ENCODE data around the gene RASA3.
"Not testable (repeated sequence)": the region's sequence is repeated elsewhere in the genome, so short reads cannot be mapped to it uniquely, and the experiment has no call there.

Gene RASA3

DNA sequence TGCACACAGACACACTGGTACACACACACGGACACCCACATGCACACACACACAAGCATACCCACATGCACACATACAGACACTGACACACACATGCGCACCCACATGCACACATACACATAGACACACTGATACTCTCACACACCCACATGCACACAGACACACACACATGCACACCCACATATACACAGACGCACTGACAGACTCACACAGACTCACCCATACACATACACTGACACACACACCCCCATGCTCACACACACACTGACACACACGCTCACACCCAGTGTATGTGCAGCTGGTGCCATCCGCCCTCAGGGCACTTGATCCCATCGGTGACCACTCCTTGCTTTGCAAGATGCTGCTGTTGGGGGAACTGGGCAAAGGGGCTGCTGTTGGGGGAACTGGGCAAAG is 9.7 kb upstream of the RASA3 start:
- no peak for DNase-seq (ENCODE audit: low read depth)

DNA sequence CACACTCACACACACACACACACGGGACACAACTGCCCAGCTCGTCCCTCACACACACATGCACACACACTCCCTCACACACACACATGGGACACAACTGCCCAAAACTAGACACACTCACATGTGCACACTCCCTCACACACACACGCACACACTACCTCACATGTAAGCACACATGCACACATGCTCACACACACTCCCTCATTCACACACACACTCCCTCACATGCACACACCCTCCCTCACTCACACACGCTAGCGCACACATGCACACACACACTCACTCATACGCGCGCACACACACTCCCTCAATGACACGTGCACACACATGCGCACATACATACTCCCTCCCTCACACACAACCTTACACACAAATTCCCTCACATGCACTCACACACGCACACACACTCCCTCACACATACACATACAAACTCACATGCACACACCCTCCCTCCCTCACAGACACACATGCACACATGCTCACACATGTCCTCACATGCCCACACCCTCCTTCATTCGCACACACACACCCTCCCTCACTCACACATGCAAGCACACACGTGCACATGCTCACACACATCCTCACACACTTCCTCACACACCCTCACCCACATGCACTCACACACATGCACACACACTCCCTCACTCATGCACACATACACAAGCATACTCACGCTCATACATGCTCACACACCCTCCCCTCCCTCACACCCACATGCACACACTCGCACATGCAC is 9.0 kb upstream of the RASA3 start:
- no peak for DNase-seq (ENCODE audit: low read depth)

DNA sequence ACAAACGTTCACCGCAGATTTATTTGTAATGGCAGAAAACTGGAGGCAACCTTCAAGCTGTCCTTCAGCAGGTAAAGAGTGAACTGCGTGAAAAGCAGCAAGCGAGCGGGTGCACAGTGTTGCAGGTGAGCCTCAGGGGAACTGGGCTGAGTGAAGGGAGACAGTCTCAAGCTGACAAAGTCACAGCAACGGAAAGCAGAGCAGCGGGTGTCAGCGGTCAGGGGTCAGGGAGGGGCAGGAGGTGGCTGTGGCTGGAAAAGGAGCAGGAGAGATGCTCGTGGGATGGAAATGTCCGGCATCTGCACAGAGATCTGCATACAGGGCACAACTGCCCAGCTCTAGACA is 8.5 kb upstream of the RASA3 start:
- no peak for DNase-seq (ENCODE audit: low read depth)

DNA sequence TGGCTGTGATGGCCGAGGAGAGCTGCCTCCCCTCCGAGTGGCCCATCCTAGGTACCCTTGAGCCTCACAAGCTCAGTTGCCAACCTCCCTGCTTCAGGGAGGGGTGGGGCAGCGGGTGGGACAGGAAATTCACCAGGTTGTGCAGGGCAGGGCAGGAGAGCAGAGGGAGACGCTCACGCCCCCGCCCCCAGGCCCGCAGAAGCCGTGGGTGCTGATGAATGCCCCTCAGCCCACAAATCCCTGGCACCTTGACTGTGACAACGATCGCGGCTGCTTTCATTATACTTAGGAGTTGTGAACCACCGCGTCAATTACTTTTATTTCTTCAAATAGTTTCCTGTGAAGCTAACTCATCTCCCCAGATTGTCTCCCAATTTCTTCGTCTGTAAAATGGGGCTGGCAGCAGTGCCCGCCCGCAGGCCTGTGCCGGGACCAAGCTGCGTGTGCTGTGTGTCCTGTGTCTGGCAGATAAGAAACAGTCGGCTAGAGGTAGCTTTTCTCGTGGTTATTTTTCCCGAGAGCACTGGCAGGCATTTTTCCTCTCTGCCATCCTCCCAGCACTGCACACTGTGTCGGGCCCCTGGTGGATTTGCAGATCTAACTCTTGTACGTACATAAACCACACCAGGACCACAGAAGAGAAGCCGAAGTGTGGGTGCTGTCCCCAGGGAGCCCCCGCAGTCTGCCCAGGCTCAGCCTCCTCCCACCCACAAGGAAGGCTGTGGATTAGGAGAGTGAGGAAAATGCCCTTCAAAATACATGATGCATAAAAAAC is 7.9 kb upstream of the RASA3 start:
- DNase-seq (ENCODE audit: low read depth), result no peak

DNA sequence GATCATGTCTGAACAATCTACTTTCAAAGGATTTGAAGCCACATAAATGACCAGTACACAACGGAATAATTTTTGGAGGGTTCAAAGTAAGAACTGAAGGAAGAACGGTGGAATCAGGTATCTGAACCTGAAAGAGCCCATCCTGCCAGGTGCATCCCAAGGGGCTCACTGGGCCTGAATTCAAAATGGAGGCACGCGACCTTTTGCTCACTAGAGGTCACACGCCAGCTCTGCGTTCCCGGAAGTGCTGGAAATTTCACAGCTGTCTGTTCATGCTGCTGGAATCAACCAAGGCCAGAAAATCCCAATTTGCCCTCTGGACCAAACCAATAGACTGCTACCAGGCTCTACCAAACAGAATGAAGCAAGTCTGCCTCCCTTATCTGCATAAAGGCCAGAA is 4.2 kb upstream of the RASA3 start:
- DNase-seq (ENCODE audit: low read depth), result no peak

DNA sequence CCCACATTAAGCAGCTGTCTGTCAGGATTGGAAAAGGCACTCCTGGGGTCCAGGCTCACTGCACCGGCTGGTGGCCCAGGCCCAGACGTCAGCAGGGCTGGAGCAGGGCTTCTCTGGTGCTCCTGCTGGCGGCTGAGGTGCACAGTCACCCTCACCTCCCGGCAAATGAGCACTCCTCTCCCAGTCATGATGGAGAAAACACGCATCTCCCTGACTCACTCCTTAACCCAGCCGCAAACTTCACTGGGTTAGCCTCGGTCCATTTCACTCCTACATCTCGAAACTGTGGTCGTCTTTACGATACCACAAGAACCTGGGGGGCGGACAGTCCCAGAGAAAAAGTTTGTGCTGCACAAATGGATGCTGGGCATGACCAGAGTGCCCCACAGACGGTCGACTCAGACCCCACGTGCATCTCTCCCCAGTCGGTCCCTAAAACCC is 3.3 kb upstream of the RASA3 start:
- DNase-seq (ENCODE audit: low read depth), result no peak

DNA sequence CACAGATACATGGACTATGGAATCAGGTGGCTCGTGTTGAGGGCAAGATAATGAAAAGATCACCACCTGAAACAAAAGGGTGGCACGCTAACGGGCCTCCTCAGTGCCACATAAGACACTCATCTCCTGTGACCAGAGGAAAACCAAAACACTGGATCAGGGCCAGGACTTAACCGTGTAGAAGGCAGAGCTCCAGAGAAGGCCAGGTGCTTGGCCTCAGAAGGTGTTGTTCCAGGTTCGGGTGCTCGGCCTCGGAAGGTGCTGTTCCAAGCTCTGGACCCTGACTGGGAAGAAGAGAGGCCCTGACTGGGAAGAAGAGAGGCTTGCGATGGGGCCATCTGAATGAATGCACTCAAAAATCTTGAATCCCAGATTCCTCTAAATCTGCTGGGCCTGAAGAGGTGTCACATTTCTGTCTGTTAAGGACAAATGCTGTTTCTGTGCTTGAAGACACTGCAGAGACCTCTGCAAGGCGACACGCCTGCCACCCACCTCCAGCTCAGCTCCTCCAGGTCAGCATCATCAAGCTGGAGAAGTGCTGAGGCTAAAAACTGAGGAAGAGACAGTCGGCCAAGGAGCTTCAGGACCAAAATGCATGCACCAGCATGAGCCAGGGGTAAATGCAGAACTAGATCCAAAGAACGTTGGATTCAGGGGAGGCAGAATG is 2.7 kb upstream of the RASA3 start:
- no peak for DNase-seq (ENCODE audit: low read depth)

DNA sequence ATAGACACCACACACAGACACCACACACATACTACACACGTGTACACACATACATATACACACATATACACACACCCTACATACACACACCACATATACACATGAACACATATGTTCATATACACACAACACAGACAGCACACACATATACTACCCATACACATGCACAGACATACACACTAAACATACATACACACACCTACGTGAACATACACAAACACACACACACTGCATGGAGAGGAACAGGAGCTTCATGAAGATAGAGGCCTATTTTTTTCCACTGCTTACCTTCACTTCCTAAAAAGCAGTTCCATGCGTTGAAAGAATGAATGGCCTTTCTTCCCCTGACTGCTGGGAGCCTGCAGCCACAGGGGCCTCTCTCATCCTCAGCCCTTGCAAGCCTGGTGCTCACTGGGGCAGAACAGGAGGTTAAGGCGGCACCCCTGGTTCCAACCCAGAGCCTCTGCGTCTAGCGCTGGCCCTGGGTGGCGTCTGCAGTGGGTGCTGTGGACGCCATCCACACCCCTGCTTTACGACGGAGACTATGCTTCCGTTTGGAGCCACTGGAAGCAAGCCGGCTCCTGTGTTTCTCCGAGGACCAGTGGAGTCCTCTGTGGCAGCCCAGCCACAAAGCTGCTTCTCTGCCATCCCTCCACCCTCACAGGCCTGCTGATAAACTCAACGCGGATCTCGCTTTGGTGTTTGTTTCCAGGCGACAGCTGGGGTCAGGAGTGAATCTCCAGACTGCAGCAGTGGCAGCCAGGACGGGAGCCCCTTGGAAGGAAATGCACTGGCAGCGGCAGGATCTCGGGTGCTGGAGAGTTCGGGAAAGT is 1.9 kb upstream of the RASA3 start:
- DNase-seq (ENCODE audit: low read depth), result no peak

DNA sequence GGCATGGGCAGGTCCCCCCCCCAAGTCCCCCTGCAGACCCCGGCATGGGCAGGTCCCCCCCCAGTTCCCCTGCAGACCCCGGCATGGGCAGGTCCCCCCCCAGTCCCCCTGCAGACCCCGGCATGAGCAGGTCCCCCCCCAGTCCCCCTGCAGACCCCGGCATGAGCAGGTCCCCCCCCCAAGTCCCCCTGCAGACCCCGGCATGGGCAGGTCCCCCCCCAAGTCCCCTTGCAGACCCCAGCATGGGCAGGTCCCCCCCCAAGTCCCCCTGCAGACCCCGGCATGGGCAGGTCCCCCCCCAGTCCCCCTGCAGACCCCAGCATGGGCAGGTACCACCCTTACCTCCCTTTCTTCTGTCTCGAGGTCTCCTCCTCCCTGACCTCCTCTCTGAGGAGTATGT is 1.1 kb upstream of the RASA3 start:
- DNase-seq (ENCODE audit: low read depth), result not testable (repeated sequence)

DNA sequence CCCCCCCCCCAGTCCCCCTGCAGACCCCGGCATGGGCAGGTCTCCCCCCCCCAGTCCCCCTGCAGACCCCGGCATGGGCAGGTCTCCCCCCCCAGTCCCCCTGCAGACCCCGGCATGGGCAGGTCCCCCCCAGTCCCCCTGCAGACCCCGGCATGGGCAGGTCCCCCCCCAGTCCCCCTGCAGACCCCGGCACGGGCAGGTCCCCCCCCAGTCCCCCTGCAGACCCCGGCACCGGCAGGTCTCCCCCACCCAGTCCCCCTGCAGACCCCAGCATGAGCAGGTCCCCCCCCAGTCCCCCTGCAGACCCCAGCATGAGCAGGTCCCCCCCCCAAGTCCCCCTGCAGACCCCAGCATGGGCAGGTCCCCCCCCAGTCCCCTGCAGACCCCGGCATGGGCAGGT is 703 bp upstream of the RASA3 start:
- not testable (repeated sequence) for DNase-seq (ENCODE audit: low read depth)

DNA sequence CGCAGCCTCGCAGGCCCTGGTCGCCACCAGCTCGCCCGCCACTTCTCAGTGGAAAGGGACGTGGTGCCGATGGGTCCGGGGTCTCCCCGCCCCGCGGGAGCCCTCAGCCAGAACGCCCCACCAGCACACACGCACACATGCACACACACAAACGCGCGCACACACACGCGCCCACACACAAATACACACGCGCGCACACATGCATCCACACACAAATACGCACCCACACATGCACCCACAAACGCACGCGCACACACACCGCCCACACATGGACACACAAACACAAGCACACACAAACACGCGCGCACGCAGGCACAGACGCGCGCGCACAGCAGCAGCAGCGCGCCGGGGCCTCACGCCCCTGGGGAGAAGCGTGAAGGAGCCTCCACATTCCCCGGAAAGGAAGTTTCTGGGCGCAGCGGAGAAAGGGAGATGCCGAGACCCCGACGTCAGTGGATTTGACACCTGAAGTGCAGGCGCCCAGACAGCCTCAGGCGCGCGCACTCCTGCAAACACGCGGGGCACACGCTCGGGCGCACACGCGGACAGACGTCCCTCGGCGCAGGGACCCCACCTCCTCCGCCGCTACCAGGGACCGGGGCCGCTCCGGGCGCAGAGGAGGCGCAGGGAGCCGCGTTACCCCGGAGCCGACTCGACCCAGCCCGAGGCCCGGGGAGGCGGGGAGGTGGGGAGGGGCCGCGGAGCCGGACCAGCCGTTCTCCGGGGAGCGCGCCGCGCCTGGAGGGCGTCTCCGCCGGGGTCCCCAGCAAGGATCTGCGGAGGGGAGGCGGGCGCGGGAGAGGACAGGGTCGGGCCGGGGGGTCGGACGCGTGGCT is 622 bp downstream of the RASA3 start:
- DNase-seq (ENCODE audit: low read depth), result no peak

DNA sequence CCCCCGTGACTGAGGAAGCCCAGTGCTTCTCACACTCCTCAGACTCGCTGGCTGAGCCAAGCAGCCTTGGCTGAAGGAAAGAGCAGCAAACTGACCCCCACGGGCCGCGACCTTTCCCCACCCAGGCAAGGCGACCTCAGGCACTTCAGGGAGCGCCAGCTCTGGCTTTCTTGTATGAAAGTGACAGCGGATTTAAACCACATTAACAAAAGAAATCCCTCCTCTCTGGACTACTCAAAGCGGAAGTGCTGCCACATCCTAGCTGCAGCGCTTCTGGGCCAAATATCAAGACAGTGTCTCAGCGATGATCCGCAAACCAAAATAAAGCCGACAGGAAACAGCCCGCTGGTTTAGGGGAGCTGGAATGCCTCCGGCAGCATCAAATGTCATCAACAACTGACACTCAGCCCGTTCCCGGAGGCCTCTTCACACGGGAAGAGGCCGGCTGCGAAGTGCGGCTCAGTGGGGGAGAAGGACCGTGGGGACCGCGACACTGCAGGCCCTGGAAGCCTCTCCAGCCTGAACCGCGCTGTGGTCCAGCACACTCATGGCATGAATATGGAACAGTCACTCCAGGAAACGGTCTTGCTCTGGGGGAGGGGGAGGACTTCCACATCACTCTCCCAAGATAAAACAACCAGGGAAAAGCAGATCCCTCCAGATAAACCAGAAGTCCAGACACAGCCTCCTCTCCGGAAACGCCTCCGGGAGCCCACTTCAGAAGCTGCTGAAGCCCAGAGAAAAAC is 1.4 kb downstream of the RASA3 start:
- DNase-seq (ENCODE audit: low read depth), result no peak

DNA sequence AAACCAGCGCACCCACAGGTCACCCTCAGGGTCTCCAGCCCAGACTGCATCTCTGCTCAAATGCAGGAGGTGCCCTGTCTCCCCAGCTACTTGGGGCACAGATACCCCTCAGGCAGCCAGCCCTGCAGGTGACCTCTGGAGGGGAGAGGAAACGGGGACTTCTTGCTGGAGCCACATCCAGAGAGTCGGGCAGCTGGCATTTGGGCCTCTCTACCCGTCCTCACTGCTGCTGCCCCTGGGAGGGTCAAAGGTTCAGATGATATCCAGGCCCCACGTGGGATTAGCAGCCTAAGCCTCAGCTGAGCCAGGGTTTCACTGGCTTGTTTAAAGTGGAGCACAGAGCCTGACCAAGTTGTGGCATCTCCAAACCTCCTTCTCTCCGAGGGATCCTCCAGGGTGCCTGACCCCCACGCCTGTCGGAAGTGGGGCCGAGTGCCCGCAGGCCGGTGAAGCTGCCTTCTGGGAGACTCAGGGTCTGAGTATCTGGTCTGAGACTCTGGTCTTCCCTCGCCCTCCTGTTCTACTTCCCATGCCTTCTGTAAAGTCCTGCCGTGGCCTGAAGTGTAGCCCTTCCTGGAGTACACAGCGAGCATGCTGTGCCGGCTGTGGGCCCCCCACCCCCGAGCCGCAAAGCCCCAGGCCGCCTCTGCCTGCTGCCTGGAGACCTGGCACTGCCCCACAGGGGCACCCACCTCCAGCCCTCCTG is 2.1 kb downstream of the RASA3 start:
- DNase-seq (ENCODE audit: low read depth), result no peak

DNA sequence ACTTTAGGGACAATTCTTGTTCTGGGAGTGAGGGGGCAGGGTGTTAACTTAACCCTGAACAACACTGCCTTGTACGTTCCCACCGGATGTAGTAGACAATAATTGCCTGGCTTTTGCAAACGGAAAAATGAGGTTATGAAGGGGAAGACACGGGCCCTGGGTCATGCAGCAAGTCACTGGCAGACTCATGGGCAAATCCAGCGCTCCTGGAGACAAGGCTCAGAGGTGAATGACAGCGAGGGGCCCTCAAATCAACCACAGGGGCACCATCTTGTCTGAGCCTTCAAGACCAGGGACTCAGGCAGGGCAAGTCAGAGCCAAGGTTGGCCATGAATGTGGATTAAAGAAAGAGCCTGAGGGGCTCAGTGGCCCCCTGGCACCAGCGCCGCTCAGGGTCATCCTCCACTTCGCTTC is 2.8 kb downstream of the RASA3 start:
- no peak for DNase-seq (ENCODE audit: low read depth)

DNA sequence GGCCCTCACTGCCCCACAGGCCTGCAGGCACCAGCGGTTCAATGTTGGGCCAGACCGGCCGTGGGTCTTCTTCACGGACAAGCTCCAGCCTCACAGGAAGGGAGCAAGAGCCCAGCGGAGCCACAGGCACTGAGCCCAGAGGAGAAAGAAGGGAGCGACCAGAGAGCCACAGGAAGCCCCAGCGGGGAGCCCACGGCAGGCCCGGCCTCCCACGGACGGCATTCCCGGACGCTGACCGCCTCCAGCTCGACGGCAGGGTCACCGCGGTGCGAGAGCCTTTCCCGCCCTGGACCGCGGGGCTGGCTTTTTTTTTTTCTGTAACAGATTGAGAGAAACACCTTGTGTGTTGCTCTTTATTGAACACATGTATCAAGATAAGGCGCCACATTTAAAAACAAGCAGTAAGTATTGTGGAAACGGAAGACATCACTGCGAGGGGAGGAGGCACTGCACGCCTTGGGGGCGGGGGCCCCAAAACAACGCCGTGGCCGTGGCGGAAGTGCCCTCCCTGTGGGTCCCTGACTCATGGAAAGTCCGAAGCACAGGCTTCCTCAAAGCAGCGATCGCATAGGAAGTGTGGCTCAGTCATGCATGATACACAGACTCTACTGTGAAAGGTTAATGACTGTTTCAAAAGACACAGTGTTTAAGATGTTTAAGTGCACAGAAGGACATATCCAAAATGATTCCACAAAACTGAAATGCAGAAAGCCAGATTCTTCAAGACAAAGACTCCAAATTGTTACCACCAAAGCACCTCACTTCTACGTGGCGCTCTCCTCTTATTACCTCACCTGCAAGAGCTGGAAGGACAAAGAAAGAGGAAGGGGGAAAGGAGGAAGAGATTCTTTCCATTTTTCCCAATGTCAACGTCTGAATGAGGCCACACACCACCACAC is 3.5 kb downstream of the RASA3 start:
- DNase-seq (ENCODE audit: low read depth), result peak; percentile 88

DNA sequence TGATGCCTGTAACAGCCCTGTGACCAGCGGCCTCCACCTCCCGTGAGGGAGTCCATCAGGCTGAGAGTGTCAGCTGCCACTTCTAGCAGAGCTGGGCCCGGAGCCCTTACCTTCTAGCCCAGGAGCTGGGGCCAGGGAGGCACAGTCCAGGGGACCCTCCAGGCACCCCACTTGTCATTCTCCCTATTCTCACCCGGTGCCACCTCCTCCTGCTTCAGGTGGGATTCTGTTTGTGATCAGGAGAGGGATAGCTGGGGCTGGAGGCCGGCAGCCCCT is 4.1 kb downstream of the RASA3 start:
- DNase-seq (ENCODE audit: low read depth), result no peak

DNA sequence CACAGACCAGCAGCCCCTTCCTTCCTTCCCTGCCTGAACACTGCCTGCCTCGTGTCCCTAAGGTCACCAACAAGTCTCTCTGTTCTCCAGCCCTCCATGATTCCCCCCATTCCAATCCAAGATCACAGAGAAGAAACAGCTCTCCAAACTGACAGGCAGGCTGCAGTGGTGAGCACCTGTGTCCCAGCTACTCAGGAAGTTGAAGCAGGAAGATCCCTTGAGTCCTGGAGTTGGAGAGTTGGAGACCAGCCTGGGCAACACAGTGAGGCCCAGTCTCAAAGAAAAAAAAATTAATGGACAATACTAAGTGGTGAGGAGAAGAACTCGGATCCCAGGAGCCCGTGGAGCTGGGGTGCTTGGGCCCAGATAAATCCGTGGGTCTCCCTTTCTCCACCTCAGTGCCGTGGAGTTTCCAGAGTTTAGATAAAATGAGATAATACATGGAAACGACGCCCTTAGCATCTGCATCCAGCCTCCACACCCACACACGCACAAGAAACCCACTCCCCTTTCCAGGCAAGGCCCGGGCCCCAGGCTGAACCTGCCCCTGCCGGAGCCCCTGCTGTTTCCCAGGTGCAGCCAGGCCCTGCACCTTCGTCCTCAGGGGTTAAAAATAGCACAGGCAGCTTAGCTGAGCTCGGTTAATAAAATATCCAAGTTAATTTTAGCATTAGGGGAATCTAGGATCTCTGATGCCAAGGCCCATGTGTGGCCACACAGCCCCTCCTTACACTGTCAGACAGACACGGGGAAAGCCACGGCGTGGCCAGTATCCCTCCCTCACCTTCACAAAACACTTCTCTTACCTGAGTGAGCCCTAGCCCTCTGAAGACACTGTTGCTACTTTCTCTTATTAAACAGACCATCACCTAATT is 4.7 kb downstream of the RASA3 start:
- no peak for DNase-seq (ENCODE audit: low read depth)

DNA sequence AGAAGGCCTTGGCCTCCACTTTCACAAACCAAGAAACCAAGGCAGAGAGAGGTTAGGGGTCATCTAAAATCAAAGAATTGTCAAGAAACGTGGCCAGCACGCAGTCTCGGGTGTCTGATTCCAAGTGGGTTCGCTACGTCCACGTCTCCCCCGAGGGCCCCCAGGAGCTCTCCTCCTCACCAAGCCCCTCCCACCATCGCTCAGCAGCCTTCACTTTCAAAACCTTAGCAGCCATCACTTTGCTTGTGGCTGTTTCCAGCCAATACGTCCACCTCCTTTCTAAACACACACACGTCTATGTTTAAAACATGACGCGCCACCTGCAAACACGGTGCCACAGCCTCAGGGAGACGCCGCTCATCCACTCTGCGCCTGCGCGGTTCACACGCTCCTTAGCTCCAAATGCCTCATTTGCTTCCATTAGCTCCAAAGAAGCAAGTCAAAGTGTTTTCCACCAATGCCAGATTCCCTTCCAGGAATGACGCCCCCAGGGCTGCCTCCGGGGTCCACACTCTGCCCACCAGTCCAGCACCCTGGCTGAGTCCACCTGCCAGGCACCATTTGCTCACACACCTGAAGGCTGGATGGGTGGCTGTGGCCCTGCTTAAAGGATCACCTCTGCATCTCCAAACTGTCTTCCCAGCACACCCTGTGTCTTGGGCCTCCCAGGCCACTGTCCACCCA is 5.5 kb downstream of the RASA3 start:
- no peak for DNase-seq (ENCODE audit: low read depth)
